Stimulated activated CD4-positive, alpha-beta T cell treated with anti-CD3 and anti-CD28 coated beads, Interleukin-1b, Interleukin-23, amount 100 ng/mL, for 1 hour (primary cell): ENCODE measurements around the gene TMCC1.
"Not testable (repeated sequence)": the region's sequence is repeated elsewhere in the genome, so short reads cannot be mapped to it uniquely, and the experiment has no call there.

ENCODE experiments used
- DNase-seq, 2 donors: peaks; one replicate each; pipeline ENCODE4 v3.0.0-alpha.2; 2020; ENCODE audit warnings: low read depth in 2 of 2

TMCC1 gene

DNA sequence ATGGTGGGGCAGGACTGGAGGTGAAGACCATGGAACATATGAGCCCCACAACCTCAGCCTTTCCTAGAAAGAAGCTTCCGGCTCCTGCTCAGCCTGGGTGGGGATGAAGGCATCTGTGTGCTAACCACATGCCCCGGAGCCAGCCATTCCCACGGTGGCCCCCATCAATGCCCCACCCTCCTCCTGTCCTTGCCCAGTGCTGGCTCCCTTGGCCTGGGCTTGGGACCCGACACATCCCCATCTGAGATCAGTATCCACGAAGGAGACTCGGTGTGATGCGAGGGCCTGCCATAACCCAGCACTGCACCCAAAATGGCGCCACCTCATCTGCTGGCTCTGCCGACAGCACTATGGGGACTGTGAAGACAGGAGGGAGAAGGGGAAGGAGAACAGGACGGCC, 270.6 kb downstream of the TMCC1 start:
- no peak for DNase-seq

DNA sequence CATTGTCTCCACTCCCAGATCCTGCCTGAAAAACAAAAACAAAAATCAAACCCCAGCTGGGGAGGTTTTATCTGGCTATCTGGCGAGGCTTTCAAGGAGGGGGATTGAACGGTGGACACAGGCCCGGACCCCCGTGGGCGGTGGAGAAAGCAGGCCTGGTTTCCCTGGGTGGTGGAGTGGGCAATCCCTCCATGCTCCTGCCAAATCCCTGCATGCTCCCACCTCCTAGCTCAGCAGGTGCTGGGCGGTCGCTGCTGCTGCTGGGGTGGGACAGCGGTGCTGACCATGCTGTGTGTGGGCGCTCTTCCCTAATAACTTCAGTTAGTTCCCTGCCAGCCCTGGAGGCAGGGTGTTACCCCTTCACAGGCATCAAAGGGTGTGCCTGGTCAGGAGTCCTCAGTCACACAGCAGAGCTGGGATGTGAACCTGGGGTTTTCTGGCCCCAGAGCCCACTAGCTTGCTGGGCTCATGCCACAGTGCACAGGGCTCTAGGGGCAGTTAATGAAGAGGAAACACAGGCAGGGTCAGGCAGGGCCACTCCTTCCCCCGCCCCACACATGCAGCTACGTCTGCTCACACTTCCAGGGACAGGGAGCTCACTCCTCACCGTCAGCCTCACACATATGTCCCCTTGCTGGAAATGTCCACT, 271.2 kb downstream of the TMCC1 start:
- no peak for DNase-seq

- no peak for DNase-seq
Measured at GRCh38 chr3:129621626-129622225, 271.8 kb downstream of the TMCC1 start.

- DNase-seq, result no peak
Measured at GRCh38 chr3:129620828-129621559, 272.5 kb downstream of the TMCC1 start.

DNA sequence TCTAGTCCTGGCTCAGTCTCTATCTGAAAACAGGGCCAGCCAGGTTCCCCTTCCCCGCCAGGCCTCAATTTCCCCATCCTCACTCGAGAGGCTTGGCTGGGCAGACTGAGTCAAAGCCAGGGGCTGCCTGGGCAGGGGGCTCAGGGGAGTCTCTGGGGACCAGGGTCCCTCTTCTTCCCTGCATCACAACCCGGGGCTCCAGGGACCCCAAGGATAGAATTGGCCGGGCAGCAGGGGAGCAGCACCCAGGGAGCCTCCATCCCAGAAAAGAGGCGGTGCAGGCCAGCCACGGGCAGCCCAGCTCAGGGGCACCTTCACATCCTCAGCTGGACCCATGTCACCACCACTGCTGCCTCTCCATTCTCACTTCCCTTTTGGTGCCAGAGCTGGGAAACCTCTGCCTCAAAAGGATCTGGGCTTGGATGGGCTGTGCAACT, 273.8 kb downstream of the TMCC1 start:
- no peak for DNase-seq

- DNase-seq, result no peak
Measured at GRCh38 chr3:129618901-129619671, 274.4 kb downstream of the TMCC1 start.

- DNase-seq, result no peak
Measured at GRCh38 chr3:129618186-129618820, 275.2 kb downstream of the TMCC1 start.

- no peak for DNase-seq
Measured at GRCh38 chr3:129617381-129618185, 275.9 kb downstream of the TMCC1 start.

GRCh38 chr3:129616713-129617112, 276.8 kb downstream of the TMCC1 start:
- no peak for DNase-seq

- no peak for DNase-seq
Measured at GRCh38 chr3:129616291-129616690, 277.2 kb downstream of the TMCC1 start.

DNA sequence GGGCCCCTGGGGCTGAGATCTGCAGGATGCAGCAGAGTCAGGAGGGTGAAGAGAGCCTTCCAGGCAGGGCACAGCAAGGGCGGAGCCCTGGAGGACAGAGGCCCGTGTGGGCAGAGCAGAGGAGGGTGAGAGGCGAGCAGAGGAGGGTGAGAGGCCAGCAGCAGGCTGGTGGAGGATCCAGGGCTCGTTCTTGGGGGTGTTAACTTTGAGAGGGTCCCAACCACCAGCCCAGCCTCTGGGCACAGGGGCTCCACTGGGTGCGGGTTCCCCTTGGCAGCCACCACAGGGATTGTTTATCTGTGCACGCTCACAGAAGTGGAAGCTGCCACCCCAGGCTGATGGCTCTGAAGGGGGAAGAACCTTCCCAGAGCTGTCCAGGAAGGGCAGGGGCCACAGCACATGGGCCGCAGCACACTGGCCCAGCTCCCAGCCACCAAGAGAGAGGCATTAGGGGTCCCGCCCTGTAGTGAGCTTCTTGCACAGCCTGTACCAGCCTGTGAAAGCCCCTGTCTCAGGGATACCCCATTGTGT, 277.7 kb downstream of the TMCC1 start:
- no peak for DNase-seq

GRCh38 chr3:129614927-129615363, 278.6 kb downstream of the TMCC1 start:
- no peak for DNase-seq

GRCh38 chr3:129614435-129614834, 279.1 kb downstream of the TMCC1 start:
- no peak for DNase-seq

- no peak for DNase-seq
Measured at GRCh38 chr3:129613367-129613740, 280.2 kb downstream of the TMCC1 start.

- no peak for DNase-seq
Measured at GRCh38 chr3:129612534-129613366, 280.8 kb downstream of the TMCC1 start.

DNA sequence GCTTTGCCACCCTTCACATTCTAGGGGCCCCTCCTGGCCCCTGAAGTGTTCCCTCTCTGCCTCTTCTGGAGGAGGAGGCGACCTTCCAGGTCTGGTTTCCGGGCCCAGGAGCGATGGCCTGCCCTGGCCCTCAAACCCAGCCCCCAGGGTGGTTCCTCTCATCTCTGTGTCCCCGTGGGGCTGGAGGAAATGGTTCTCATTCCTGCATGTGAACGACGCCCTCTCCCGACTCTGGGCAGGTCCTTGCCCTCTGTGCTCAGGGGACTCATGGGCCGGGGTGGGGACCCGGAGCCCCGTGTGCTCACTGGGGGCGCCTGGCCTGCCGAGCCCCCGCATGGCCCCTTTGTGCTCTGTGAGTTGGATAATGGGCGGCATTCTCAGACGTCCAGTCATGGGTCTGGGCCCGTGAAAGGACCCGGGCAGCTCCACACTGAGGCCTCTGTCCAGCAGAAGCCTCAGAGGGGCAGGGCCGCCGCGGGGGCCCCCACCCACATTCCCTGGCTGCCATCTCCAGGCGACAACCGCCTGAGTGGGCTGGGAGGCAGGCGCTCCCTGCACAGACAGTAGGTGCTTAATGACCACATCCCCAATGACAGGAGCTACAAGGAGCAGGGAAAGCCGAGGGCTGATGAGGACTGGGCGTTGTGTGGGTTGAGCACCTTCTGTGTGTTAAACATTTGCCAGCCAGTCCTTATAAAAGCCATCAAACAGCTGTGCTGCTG, 281.5 kb downstream of the TMCC1 start:
- DNase-seq, result no peak

DNA sequence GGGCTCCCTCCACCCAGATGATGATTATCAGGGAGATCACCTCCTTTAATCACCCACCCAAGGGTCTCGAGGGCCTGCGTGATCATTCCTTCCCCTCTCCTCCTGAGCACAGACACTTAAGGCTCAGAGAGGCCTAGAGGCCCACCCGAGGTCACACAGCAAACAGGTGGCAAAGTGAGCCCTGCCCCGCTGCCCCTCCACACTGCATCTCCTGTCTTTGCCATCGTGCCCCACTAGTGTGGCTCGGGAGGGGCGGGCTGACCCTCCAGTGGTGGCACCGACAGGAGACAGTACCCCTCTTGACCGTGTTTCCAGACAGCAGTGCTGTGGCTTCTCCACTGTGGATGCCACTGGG, 282.1 kb downstream of the TMCC1 start:
- no peak for DNase-seq

- not testable (repeated sequence) for DNase-seq
Measured at GRCh38 chr3:129610794-129611445, 282.6 kb downstream of the TMCC1 start.

- DNase-seq, result no peak
Measured at GRCh38 chr3:129610276-129610675, 283.2 kb downstream of the TMCC1 start.
